CD4-positive, alpha-beta T cell treated with Interferon gamma for 1 hour (primary cell): Measurements from ENCODE around the gene NFATC1.

ENCODE experiments used
- DNase-seq: peaks from one replicate; pipeline ENCODE4 v3.0.0-alpha.2; 2020

The NFATC1 gene

GRCh38 chr18:79445696-79446561, 50.2 kb downstream of the NFATC1 start:
- DNase-seq = no peak

DNA sequence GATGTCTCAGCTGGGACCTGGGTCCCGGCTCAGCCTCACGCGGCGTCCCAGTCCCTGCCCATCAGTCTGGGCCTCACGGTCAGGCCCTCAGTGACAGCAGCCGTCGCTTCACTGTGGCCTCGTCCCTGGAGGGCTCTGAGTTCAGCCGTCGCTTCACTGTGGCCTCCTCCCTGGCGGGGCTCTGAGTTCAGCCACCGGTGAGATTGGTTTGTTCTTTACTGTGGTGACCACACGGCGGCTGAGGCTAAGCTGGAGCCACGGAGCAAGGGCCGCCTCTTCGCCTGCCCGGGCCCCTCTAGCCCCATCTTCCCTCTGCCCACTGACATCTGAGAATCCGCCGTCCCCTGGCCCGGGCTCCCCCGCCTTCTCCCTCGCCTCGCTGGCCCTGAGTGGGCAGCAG, 51.2 kb downstream of the NFATC1 start:
- DNase-seq = no peak

GRCh38 chr18:79447703-79448367, 52.1 kb downstream of the NFATC1 start:
- no peak for DNase-seq

DNA sequence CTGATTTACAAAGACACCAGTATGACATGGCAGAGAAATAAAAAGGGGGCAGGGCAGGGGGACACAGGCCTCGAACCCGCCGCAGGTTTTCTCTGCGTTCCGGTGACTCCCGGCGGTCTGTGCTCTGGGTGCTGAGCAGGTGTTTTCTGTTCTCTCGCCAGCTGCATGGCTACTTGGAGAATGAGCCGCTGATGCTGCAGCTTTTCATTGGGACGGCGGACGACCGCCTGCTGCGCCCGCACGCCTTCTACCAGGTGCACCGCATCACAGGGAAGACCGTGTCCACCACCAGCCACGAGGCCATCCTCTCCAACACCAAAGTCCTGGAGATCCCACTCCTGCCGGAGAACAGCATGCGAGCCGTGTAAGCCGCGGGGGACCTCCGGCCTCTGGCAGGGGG, 52.9 kb downstream of the NFATC1 start:
- DNase-seq = no peak

DNA sequence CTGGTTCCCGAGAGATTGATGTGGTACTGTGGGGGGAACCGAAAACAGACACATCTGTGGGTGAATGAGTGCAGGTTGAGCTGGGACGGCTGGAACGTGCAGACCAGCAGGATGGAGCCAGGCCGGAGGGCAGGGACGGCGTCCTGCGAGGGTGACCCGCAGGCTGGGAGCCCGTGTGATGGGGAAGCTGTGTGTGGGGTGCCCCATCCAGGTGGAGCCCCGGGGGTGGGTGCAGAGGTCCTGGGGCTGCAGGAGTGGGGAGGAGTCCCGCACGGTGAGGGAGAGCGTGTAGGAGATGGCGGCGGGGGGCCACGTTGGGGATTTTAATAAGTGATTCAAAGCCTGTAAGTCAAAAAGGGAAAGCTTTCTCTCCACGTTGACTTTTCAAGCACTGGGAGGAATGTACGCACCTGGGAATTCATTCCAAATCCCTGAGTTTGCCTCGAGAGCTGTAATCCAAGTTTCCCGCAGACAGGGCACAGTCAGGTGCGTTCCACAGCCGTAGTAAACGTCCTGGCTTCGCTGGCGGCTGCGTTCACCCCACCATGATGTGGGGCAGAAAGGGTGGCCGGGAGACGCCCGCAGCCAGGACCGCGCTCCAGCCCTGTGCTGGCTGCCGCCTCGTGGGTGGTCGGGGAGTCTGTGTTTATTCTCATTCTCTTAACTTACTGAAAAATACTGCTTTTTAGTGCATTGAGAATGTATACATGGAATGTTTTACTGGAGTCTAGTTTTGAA, 54.0 kb downstream of the NFATC1 start:
- DNase-seq = no peak

DNA sequence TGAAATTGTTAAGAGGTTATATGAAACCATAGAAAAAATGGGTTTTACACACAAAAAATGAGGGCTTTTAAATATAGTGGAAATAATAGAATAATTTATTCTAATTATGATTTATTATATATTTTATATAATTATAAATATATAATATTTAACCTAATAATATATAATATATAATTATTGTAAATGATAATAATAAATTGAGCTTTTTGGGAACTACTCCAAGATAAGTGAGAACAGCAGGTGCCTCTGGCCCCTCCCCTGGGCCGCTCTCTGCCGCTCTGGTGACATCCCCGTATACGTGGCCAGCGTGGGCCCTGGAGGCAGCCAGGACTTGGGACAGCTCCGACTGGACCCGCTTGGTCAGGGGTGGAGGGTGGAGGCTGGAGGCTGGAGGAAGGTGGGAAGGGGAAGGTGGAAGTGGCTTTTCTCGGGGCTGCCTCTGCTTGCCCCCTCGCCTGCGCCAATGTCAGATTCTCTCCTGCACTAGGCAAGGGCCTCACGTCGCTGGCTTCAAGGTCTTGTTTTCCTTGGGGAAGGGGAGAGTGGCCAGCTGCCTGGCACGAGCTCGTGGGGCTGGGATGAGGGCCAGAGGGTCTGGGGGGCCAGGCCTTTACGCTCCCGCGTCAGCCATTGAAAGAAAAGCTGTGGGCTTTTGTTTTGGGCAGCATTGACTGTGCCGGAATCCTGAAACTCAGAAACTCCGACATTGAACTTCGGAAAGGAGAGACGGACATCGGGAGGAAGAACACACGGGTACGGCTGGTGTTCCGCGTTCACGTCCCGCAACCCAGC, 54.8 kb downstream of the NFATC1 start:
- no peak for DNase-seq

DNA sequence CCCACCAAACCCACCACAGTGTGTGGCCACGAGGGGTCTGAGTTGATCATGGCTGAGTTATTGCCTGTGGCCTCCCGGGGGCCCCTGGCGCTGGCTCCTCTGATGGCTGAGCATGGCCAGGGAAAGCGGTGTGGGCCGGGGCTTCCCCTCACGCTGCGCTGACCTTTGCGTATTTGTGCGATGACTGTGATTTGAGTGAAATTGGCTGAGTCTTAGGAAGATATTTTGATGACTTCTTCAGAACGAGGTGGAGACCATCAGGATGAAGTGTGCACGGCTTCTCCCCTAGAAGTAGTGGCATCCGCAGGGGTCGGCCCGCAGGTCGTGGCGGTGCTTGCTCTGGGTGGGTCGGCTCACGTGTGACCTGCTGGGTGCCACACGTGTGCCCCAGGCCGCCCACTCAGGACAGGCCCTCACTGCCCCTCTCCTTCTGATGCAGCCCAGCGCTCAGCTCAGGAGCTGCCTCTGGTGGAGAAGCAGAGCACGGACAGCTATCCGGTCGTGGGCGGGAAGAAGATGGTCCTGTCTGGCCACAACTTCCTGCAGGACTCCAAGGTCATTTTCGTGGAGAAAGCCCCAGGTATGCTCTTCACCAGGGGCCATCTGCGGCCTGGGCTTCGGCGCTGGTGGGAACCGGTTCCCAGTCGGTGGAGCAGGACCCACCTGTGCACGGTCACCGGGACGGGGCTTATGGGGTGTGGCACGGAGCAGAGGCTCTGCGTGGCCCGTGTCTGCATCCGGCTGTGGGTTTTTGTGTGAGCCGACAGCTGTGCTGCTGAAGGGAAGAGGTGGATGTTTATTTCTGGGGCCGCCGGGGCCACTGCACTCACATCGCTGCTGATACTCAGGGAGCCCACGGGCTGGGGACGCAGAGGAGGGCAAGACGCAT, 55.8 kb downstream of the NFATC1 start:
- DNase-seq = no peak

DNA sequence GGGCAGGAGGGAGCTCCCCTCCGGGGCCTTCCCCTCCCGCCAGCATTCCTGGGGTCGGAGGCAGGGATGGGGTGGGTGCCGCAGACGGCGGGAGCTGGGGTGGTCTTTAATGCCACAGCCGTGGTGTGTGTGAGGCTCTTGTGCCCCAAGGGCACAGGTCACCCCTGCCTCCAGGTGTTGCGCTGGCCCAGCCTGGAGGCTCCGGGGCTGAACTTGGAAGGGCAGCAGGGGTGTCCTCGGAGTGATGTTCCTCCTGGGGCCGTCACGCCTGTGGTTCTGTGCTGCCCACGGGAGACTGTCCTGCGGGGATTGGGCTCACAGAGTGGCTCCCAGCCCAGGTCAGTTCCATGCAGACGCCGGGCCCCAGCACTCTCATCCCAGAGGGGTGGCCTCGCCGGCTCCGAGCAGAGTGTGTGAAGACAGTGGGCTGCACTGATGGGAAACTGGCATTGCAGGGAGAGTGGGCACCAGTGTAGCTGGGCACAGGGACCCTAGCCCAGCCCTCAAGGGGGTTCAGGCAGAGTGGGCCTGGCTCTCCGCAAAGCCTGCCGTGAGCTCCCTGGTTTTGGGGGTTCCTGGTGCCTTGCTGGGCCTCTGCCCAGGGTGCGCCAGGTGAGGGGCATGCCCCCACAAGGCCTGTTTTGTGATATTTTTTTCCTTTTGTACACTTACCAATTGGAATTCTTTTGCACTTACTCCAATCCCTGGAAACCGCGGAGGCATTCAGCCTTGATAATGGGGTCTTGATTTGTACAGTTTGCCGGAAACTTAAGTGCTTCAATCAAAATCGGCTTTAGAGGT, 56.7 kb downstream of the NFATC1 start:
- no peak for DNase-seq

GRCh38 chr18:79452991-79453645, 57.4 kb downstream of the NFATC1 start:
- DNase-seq = no peak

- no peak for DNase-seq
Observed at GRCh38 chr18:79453816-79454735, 58.3 kb downstream of the NFATC1 start.

- DNase-seq = no peak
Observed at GRCh38 chr18:79455261-79455660, 59.5 kb downstream of the NFATC1 start.

GRCh38 chr18:79456105-79456980, 60.6 kb downstream of the NFATC1 start:
- DNase-seq = no peak

DNA sequence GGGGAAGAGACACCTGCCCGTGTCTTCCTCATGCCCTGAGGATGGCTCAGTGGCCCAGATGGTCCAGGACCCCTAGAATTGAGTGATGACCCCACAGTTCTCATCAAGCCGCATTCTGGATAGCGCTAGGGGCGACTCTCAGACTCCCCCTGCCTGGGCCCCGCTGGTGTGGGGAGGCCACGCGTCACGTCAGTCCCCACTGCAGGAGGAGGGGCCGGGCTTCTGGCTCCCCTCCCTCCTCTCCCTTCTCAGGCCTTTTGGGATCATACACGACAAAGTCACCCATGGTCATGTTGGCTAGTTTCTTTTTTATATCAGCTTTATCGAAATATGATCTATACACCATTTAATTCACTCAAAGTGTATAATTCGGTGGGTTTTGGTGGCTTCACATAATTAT, 61.5 kb downstream of the NFATC1 start:
- no peak for DNase-seq

DNA sequence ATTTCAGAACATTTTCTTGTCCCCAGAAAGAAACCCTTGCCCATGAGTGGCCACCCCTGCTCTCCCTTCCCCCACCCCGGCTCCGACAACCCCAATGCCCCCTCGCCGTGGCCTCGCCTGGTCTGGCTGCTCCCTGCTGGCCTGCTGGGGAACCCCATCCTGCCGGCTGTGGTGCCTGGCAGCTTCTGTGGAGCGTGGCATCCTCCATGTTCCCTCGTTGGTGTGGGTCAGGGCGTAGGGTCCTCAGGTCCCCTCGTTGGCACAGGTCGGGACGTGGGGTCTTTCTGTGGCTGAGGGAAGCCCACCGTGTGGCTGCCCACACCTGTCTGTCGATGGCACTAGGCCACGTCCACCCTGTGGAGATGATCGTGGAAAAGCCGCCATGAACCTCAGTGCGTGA, 61.9 kb downstream of the NFATC1 start:
- no peak for DNase-seq

DNA sequence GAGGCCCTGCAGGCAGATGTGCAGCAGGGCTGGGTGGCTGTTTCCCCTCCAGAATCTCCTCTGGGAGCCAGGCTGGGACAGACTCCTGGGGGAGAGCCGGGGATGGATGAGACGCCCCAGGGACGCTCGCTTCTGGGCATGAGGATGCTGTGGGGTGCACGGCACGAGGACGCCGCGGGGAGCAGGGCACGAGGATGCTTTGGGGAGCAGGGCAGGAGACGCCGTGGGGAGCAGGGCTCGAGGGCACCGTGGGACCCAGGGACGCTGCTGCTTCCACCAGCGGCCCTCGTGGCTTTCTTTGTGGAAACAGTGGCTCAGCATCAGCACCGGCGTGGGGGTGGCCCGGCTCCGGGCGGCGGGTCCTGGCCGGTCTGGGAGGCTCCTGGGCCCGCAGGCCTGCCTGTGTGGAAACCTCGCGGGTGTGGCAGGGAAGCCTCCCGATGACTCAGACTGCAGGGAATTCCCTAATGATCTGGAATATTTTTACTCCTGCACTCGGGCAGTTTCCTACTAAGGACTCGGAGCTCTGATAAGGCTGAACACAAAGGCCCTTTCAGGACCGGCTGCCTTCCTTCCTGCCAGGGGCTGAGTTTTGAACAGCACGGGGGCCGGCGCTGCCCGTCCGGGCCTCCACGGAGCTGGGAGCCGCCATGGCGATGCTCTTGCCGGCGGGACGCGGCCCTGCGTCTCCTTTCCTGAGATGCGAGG, 62.6 kb downstream of the NFATC1 start:
- no peak for DNase-seq

DNA sequence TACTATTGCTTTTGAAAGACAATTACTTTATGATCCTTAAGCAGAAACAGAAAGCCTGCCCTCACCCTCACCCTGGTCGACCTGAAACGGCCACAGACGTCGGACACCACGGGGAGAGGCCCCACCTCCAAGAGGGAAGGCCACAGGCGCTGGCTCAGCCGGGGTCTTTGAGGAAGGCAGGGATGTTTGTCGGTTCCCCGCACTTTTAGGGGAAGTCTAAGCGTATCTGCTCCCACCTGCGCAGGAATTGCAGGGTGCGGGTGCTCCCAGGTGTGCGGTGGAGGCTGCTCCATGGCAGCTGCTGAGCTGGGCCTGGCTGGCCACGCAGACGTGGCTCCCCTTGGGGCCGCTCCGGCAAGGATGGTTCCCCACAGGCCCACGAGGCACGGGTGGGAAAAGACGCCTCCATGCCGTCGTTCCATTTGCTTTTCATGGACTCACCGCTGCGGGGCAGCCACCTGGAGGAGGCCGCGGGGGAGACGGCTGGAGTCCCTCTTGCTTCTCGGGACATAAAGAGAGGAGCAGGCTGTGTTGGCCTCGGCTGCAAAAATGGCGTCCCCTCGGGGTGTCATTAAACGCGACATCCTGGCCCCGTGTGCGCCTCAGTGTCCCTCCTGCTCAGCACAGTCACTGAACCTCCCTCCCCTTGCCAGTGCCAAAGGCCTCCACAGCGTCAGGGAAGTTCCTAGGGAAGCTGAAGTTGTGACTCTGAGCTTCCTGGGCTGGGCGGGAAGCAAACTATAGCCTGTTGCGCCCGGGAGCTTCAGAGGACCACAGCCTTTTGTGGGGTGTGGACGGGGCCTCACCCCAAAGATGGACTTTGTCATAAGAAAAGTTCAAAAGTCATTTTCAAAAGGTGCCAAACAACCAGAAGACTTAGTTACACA, 63.4 kb downstream of the NFATC1 start:
- DNase-seq = no peak
